NCI-H1694 (cell line): Measurements from ENCODE around the gene SOD1.
"Not testable (repeated sequence)": the region's sequence is repeated elsewhere in the genome, so short reads cannot be mapped to it uniquely, and the experiment has no call there.

Experiments used
- DNase-seq: peaks from one replicate; lab custom pipeline; 2025; lab: John Stamatoyannopoulos, UW

The SOD1 gene

GRCh38 chr21:31656199-31657095 is 3.0 kb upstream of the SOD1 start:
- DNase-seq = no peak

GRCh38 chr21:31658053-31658452 is 1.4 kb upstream of the SOD1 start:
- DNase-seq = no peak

- DNase-seq = no peak
These were observed 282 bp upstream of the SOD1 start for GRCh38 chr21:31659286-31659535.

- DNase-seq = peak; percentile 28
These were observed 719 bp downstream of the SOD1 start for GRCh38 chr21:31660259-31660565.

GRCh38 chr21:31660591-31660990 is 1.1 kb downstream of the SOD1 start:
- no peak for DNase-seq

- no peak for DNase-seq
These were observed 4.2 kb downstream of the SOD1 start for GRCh38 chr21:31663584-31664249.

GRCh38 chr21:31665397-31665796 is 5.9 kb downstream of the SOD1 start:
- no peak for DNase-seq

GRCh38 chr21:31665869-31666268 is 6.4 kb downstream of the SOD1 start:
- DNase-seq = not testable (repeated sequence)

GRCh38 chr21:31666445-31667010 is 7.0 kb downstream of the SOD1 start:
- no peak for DNase-seq

- no peak for DNase-seq
These were observed 7.6 kb downstream of the SOD1 start for GRCh38 chr21:31667132-31667531.

- no peak for DNase-seq
These were observed 8.1 kb downstream of the SOD1 start for GRCh38 chr21:31667639-31668038.

- no peak for DNase-seq
These were observed 9.4 kb downstream of the SOD1 start for GRCh38 chr21:31668651-31669491.

GRCh38 chr21:31670070-31670469 is 10.6 kb downstream of the SOD1 start:
- DNase-seq = no peak

- DNase-seq = peak; percentile 72
These were observed 11.7 kb downstream of the SOD1 start for GRCh38 chr21:31671146-31671716.

- DNase-seq = no peak
These were observed 12.4 kb downstream of the SOD1 start for GRCh38 chr21:31671931-31672330.

GRCh38 chr21:31673321-31673912 is 13.9 kb downstream of the SOD1 start:
- DNase-seq = no peak

GRCh38 chr21:31675318-31675717 is 15.8 kb downstream of the SOD1 start:
- no peak for DNase-seq

- DNase-seq = no peak
These were observed 16.5 kb downstream of the SOD1 start for GRCh38 chr21:31675960-31676359.

- DNase-seq = no peak
These were observed 17.6 kb downstream of the SOD1 start for GRCh38 chr21:31677047-31677446.

GRCh38 chr21:31678478-31678877 is 19.0 kb downstream of the SOD1 start:
- DNase-seq = no peak

- DNase-seq = no peak
These were observed 23.1 kb downstream of the SOD1 start for GRCh38 chr21:31682620-31683019.

GRCh38 chr21:31683029-31683428 is 23.5 kb downstream of the SOD1 start:
- no peak for DNase-seq
